Hematopoietic multipotent progenitor cell treated with erythropoietin and hydrocortisone succinate and interleukin-3 and kit ligand, for 8 days (in vitro differentiated cells): ENCODE measurements around the gene KLHL26.

Experiments used
- DNase-seq: peaks from one replicate; pipeline ENCODE4 v3.0.0-alpha.2; 2015

The KLHL26 gene

GRCh38 chr19:18650021-18650390 lies 13.2 kb downstream of the KLHL26 start:
- no peak for DNase-seq

- DNase-seq, result no peak
Measured at GRCh38 chr19:18650468-18651041, 13.7 kb downstream of the KLHL26 start.

- DNase-seq, result no peak
Measured at GRCh38 chr19:18651300-18651699, 14.5 kb downstream of the KLHL26 start.

- DNase-seq, result no peak
Measured at GRCh38 chr19:18651733-18652132, 14.9 kb downstream of the KLHL26 start.

GRCh38 chr19:18653853-18654252 lies 17.0 kb downstream of the KLHL26 start:
- DNase-seq, result no peak

- no peak for DNase-seq
Measured at GRCh38 chr19:18654469-18654868, 17.6 kb downstream of the KLHL26 start.

- DNase-seq, result no peak
Measured at GRCh38 chr19:18655173-18655844, 18.5 kb downstream of the KLHL26 start.

GRCh38 chr19:18656337-18657086 lies 19.7 kb downstream of the KLHL26 start:
- DNase-seq, result no peak

- no peak for DNase-seq
Measured at GRCh38 chr19:18657590-18658365, 20.9 kb downstream of the KLHL26 start.

- no peak for DNase-seq
Measured at GRCh38 chr19:18658366-18658855, 21.6 kb downstream of the KLHL26 start.

- DNase-seq, result no peak
Measured at GRCh38 chr19:18659281-18660050, 22.6 kb downstream of the KLHL26 start.

- no peak for DNase-seq
Measured at GRCh38 chr19:18660051-18660910, 23.5 kb downstream of the KLHL26 start.

GRCh38 chr19:18660939-18661670 lies 24.3 kb downstream of the KLHL26 start:
- DNase-seq, result no peak

- DNase-seq, result no peak
Measured at GRCh38 chr19:18662972-18663732, 26.3 kb downstream of the KLHL26 start.

- DNase-seq, result no peak
Measured at GRCh38 chr19:18663940-18664530, 27.2 kb downstream of the KLHL26 start.

GRCh38 chr19:18665771-18666202 lies 29.0 kb downstream of the KLHL26 start:
- no peak for DNase-seq

- no peak for DNase-seq
Measured at GRCh38 chr19:18666317-18666716, 29.5 kb downstream of the KLHL26 start.

- no peak for DNase-seq
Measured at GRCh38 chr19:18666784-18667183, 30.0 kb downstream of the KLHL26 start.

- DNase-seq, result no peak
Measured at GRCh38 chr19:18667531-18668251, 30.9 kb downstream of the KLHL26 start.
